A673 (cell line): Measurements from ENCODE around the gene LRP1. TPM values are rescaled to one million over a fixed set of nuclear protein-coding genes. Genes with fewer than 3 reads are reported as not detected.

Source experiments
- BruUV-seq: library from RNA; stranded (reverse); fragments of 400-500 nt; replicated peaks from 2 replicates; lab custom pipeline; 2021; lab: Mats Ljungman, UMichigan
- CTCF ChIA-PET: fragments of 300-600 bp; sonication (Branson Sonifier 250); formaldehyde crosslinking; loops from one replicate; lab custom pipeline; 2022; ENCODE audit warnings: antibody characterized with exemption; lab: Charles Lee
- POLR2A ChIA-PET: fragments of 300-600 bp; sonication (Branson Sonifier 250); formaldehyde crosslinking; loops from one replicate; lab custom pipeline; 2022; ENCODE audit warnings: antibody characterized with exemption; ENCODE audit not compliant: low non-redundant PET; lab: Charles Lee
- DNase-seq: peaks from one replicate; pipeline ENCODE4 v3.0.0-alpha.2; 2015; ENCODE audit warnings: low spot score
- H3K27ac ChIP-seq: fragments of 200-600 bp; sonication (generic); 2 replicates; pipeline ENCODE4 v1.5.1; 2016; ENCODE audit warnings: mixed run types, low read depth, mild to moderate bottlenecking, mixed read lengths, antibody characterized with exemption, low read length; ENCODE audit not compliant: poor library complexity, severe bottlenecking
- H3K27me3 ChIP-seq: fragments of 200-600 bp; sonication (generic); replicated peaks from 2 replicates; pipeline ENCODE4 v1.6.1; 2017; ENCODE audit warnings: mixed run types, low read depth, mild to moderate bottlenecking, mixed read lengths, antibody characterized with exemption, low read length; ENCODE audit not compliant: insufficient read depth, poor library complexity
- H3K36me3 ChIP-seq: fragments of 200-600 bp; sonication (generic); 2 replicates; pipeline ENCODE4 v1.6.1; 2016; ENCODE audit warnings: mixed run types, mild to moderate bottlenecking, mixed read lengths, antibody characterized with exemption, low read length; ENCODE audit not compliant: insufficient read depth, poor library complexity, severe bottlenecking
- H3K4me1 ChIP-seq: fragments of 200-600 bp; sonication (generic); 2 replicates; pipeline ENCODE4 v1.6.1; 2017; ENCODE audit warnings: mixed run types, mild to moderate bottlenecking, mixed read lengths, antibody characterized with exemption, low read length; ENCODE audit not compliant: insufficient read depth, poor library complexity, severe bottlenecking
- H3K4me3 ChIP-seq: fragments of 200-600 bp; sonication (generic); 2 replicates; pipeline ENCODE4 v1.5.1; 2016; ENCODE audit warnings: low read depth, mixed run types, mild to moderate bottlenecking, mixed read lengths, low read length; ENCODE audit not compliant: poor library complexity, severe bottlenecking
- H3K9me3 ChIP-seq: fragments of 200-600 bp; sonication (generic); 2 replicates; pipeline ENCODE4 v1.6.1; 2016; ENCODE audit warnings: mixed run types, low read depth, mild to moderate bottlenecking, mixed read lengths, antibody characterized with exemption, low read length; ENCODE audit not compliant: poor library complexity, severe bottlenecking
- EZH2 ChIP-seq: fragments of 200-600 bp; sonication (generic); IDR thresholded peaks from 2 replicates; pipeline ENCODE4 v1.6.1; 2017; ENCODE audit warnings: borderline replicate concordance, low read depth, mild to moderate bottlenecking, mixed read lengths, antibody characterized with exemption, low read length; ENCODE audit not compliant: poor library complexity, severe bottlenecking
- intact Hi-C: fragments of 100-400 bp; cut with micrococcal nuclease; formaldehyde crosslinking; loops from one replicate; pipeline ENCODE4 v1.10.0; 2022; ENCODE audit not compliant: unreplicated experiment
- total RNA-seq: library from RNA; stranded (reverse); gene quantifications from 2 replicates; pipeline ENCODE4 v1.2.3, GENCODE V29; 2021
- TF ChIP-seq, protein P1 (sequence below): fragments of 300-800, 200-600 bp; sonication (generic); conservative IDR thresholded peaks from 2 replicates; pipeline ENCODE4 v1.5.1; 2017; ENCODE audit warnings: low read depth, mild to moderate bottlenecking, antibody characterized with exemption, low read length, moderate library complexity, mixed read lengths

Gene LRP1
- total RNA-seq, 1 experiment from 2014 or later, result 31.0 TPM

DNA sequence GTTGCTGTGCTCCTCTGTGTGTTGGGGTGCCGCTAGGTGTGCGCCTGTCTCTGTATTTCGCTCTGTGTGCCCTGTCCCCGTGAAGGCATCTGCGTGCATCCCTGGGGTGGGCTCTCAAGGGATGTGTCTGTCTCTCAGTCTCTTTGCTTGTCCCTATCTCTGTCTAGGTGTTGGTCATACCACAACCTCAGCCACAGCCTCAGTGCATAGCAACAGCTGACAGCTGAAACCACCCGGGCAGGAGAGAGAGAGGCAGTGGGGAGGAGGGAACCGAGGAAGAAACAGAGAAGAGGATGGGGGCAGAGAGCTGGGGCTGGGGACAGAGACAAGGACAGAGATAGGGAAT lies 87.4 kb downstream of the LRP1 start:
- Histone ChIP-seq H3K36me3 (no peaks in the 10 kb centered on the region), H3K4me1 (peaks cover 51% of the 10 kb centered on the region), H3K27ac (no peak overlapping the region), H3K9me3 (no peaks in the 10 kb centered on the region), H3K27me3 (peaks cover 19% of the 10 kb centered on the region), H3K4me3 (no peak overlapping the region)
- intact Hi-C loops, result no loop called here
- TF ChIP-seq, protein P1, sequence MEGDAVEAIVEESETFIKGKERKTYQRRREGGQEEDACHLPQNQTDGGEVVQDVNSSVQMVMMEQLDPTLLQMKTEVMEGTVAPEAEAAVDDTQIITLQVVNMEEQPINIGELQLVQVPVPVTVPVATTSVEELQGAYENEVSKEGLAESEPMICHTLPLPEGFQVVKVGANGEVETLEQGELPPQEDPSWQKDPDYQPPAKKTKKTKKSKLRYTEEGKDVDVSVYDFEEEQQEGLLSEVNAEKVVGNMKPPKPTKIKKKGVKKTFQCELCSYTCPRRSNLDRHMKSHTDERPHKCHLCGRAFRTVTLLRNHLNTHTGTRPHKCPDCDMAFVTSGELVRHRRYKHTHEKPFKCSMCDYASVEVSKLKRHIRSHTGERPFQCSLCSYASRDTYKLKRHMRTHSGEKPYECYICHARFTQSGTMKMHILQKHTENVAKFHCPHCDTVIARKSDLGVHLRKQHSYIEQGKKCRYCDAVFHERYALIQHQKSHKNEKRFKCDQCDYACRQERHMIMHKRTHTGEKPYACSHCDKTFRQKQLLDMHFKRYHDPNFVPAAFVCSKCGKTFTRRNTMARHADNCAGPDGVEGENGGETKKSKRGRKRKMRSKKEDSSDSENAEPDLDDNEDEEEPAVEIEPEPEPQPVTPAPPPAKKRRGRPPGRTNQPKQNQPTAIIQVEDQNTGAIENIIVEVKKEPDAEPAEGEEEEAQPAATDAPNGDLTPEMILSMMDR, result no peak
- TF ChIP-seq EZH2, result no peak
- POLR2A ChIA-PET, result no interaction called here
- no peak for DNase-seq
- CTCF ChIA-PET, result interaction anchor here (1.1 kb wide), 1 partner anchor 27 kb away, joined by 7 read pairs; no protein-coding TSS in a partner anchor
- no TSS peak for BruUV-seq

DNA sequence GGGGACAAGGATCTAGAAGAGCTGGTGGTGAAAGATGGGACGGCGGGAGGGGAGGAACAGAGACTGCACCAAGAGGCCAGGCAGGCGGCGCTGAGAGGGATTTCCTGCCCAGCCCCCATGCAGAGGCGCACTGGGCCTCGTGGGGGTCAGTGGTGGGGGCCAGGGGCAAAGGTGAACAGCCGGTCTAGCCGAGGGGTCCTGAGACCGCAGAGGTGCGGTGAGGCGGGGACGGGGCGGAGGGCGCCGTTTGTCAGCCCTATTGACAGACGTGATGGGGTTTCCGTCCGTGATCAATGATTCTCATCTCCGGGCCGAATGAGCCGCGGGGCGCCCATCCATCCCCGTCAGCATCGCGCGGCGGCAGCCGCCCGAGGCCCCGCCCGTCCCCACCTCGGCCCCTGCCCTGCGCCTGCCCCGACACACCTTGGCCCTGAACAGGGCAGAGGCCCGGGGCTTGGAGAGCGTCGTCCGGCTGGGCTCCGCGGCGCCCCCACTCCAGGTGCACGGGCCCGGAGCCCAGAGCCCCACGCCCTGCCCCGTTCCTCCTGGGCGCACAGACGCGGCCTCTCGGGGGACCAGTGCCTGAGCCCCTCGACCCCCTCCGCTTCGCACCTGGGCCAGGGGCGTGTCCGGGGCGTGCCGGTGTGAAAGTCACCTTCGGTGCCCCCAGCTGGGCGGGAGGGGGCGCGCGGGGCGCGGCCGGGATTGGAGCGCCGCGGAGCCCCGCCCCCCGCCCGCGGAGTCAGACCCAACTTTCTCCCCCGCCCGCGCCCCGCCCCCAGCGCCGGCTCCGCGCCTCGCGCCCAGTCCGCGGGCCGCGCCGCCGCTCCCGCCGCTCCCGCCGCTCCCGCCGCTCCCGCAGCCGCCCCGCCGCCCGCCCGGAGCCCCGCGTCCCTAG lies 88.0 kb downstream of the LRP1 start, which contains the start of gene NXPH4:
TSS of gene NXPH4 (plus strand) at position 781 of the 898 bp plus-strand sequence. CDS start 176 bp downstream, outside the sequence.
- Histone ChIP-seq H3K27ac (no peak within 1 kb of the TSS), H3K4me1 (peaks cover 52% of the 10 kb centered on the region), H3K36me3 (no peaks in the 10 kb centered on the region), H3K27me3 (peaks cover 19% of the 10 kb centered on the region), H3K9me3 (no peaks in the 10 kb centered on the region), H3K4me3 (peak within 1 kb of the TSS; percentile 56)
- intact Hi-C loops, result no loop called here
- ChIA-PET CTCF (interaction anchor here (1.1 kb wide), 1 partner anchor 26 kb away, joined by 7 read pairs; no protein-coding TSS in a partner anchor), POLR2A (no interaction called here)
- TF ChIP-seq EZH2, result no peak
- TF ChIP-seq, protein P1, result no peak
- no TSS peak for BruUV-seq
- DNase-seq, result no peak

DNA sequence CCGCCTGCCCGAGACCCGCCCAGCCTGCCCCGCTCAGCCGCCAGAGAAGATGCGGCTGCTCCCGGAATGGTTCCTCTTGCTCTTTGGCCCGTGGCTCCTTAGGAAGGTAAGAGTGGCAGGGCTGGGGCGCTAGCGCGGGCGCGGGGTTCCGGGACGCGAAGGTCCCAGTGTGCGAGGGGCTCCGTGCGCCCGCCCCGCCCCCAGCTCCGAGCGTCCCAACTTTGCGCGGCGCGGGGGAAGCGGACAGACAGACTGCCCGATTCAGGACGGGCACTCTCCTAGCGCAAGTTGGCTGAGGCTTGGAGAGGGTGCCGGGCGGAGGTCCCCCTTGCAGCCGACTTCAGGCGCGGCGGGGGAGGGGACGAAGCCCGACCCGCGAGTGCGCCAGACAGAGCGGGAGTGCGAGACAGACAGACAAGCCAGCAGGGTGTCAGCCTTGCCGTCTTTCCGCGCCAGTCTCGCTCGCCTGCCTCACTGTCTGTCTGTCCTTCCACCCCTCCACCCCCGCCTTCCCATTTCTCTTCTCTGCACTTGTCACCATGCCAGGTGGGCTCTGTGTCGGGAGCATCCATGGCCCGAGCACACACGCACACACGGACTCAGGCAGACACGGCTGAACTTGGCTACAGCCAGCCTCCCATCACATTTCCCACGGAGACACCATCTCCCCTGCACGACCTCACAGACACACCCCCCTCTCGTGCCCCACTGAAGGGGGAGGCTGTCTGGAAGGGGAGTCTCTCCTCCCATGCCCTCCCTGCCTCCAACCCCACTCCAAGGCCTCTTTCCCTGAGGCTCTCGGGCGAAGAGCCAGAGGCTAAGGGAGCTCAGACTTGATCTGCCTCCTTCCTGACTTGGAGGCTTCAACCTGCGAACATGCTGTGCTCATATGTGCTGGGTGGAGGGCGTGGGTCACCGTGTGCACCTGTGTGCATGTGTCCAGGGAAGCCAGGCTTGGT lies 88.9 kb downstream of the LRP1 start:
- Histone ChIP-seq H3K27me3 (peaks cover 19% of the 10 kb centered on the region), H3K9me3 (no peaks in the 10 kb centered on the region), H3K36me3 (no peaks in the 10 kb centered on the region), H3K4me3 (peak overlapping the region; percentile 56), H3K4me1 (peaks cover 57% of the 10 kb centered on the region), H3K27ac (no peak overlapping the region)
- BruUV-seq, result no TSS peak
- intact Hi-C loops, result no loop called here
- no peak for DNase-seq
- ChIA-PET CTCF (interaction anchor here (1.0 to 1.2 kb wide), 3 partner anchors 21 to 25 kb away, joined by 4 to 6 read pairs (median 5); no protein-coding TSS in a partner anchor), POLR2A (no interaction called here)
- no peak for TF ChIP-seq EZH2
- TF ChIP-seq, protein P1, result no peak
